K562 (cell line): ENCODE results near the gene TMC4. TPM values are rescaled to one million over a fixed set of nuclear protein-coding genes. Genes with fewer than 3 reads are reported as not detected.

ENCODE experiments used
- ATF7 ChIP-seq: fragments of 450-650 bp; IDR thresholded peaks from 2 replicates; pipeline ENCODE4 v1.7.1; 2014; ENCODE audit warnings: mild to moderate bottlenecking, moderate library complexity
- EP400 ChIP-seq: fragments of 450-650 bp; IDR thresholded peaks from 2 replicates; pipeline ENCODE4 v1.6.1; 2017; ENCODE audit warnings: antibody characterized with exemption, mild to moderate bottlenecking, moderate library complexity
- FOXP4 ChIP-seq: sonication (generic); formaldehyde crosslinking; IDR thresholded peaks from 2 replicates; pipeline ENCODE4 v1.8.0; 2022; ENCODE audit warnings: mild to moderate bottlenecking, missing genetic modification reagents, borderline replicate concordance
- HINFP ChIP-seq: fragments of 450-650 bp; conservative IDR thresholded peaks from 2 replicates; pipeline ENCODE4 v1.6.1; 2016; ENCODE audit warnings: missing genetic modification characterization, low read depth, mild to moderate bottlenecking, control low read depth, missing compliant biosample characterization
- KDM2B ChIP-seq: fragments of 250-450 bp; sonication (Bioruptor Pico); IDR thresholded peaks from 2 replicates; pipeline ENCODE4 v1.8.0; 2021; ENCODE audit warnings: mild to moderate bottlenecking, moderate library complexity
- MAZ ChIP-seq, 2 experiments: fragments of 450-650 bp in 1 of 2; sonication (generic) in 1 of 2; formaldehyde crosslinking; IDR thresholded peaks in 1 of 2; conservative IDR thresholded peaks in 1 of 2; 2 replicates each; pipeline versions ENCODE4 v1.4.0 to v1.5.0; 2020; ENCODE audit warnings: mild to moderate bottlenecking in 1 of 2, missing genetic modification reagents in 1 of 2
- NR1H2 ChIP-seq: sonication (generic); formaldehyde crosslinking; IDR thresholded peaks from 2 replicates; pipeline ENCODE4 v1.4.0; 2020; ENCODE audit warnings: mild to moderate bottlenecking, missing genetic modification reagents
- NR2C2 ChIP-seq, 2 experiments: fragments of 200-800 bp in 1 of 2; sonication (Bioruptor generic) in 1 of 2; sonication (generic) in 1 of 2; formaldehyde crosslinking in 1 of 2; IDR thresholded peaks; 2 replicates each; pipeline versions ENCODE4 v1.6.1 to v1.8.0; 2016 to 2022; ENCODE audit warnings: mild to moderate bottlenecking in 1 of 2, missing compliant biosample characterization in 1 of 2, missing genetic modification characterization in 1 of 2, missing genetic modification reagents in 1 of 2
- TBP ChIP-seq: optimal IDR thresholded peaks from 2 replicates; pipeline ENCODE3; 2011; ENCODE audit warnings: low read depth, low read length, improper control_type of control experiment
- ZNF431 ChIP-seq: sonication (generic); formaldehyde crosslinking; IDR thresholded peaks from 2 replicates; pipeline ENCODE4 v1.8.0; 2022; ENCODE audit warnings: mild to moderate bottlenecking, missing genetic modification reagents
- ZNF655 ChIP-seq: fragments of 250-450 bp; sonication (Bioruptor Pico); IDR thresholded peaks from 2 replicates; pipeline ENCODE4 v1.5.0; 2021
- polyA plus RNA-seq, 8 experiments: library from polyadenylated mRNA; depleted of rRNA in 4 of 8; stranded (reverse) in 5 of 8; unstranded in 3 of 8; fragments of >200 nt; fragmentation: Nextera tagmentation in 2 of 8; fragmentation: Illumina TruSeq in 1 of 8; extraction: Ambion mirVana in 2 of 8; extraction: Trizol in 1 of 8; gene quantifications; 2 replicates each; pipeline versions ENCODE4 v1.2.1 to v1.2.3, GENCODE V29; 2011 to 2014; ENCODE audit warnings: inconsistent platforms in 1 of 8, missing spikeins in 1 of 8
- total RNA-seq, 7 experiments: library from RNA; depleted of rRNA in 6 of 7; stranded (reverse); fragments of >200 nt in 6 of 7; fragmentation: Illumina TruSeq in 2 of 7; extraction: Trizol in 2 of 7; gene quantifications; 2 replicates each; pipeline versions ENCODE4 v1.2.1 to v1.2.3, GENCODE V29; 2011 to 2021; ENCODE audit warnings: low replicate concordance in 1 of 7
- TF ChIP-seq, protein P1 (sequence below): sonication (generic); formaldehyde crosslinking; IDR thresholded peaks from 2 replicates; pipeline ENCODE4 v1.8.0; 2023; ENCODE audit warnings: missing genetic modification reagents, mild to moderate bottlenecking, borderline replicate concordance

Gene TMC4
- total and polyA plus RNA-seq, 9 of the 15 experiments (the other 6 are each of a cell fraction or from before 2014, with no cell fraction given): 0.12 to 0.79 (median 0.36) TPM; not detected in 2

DNA sequence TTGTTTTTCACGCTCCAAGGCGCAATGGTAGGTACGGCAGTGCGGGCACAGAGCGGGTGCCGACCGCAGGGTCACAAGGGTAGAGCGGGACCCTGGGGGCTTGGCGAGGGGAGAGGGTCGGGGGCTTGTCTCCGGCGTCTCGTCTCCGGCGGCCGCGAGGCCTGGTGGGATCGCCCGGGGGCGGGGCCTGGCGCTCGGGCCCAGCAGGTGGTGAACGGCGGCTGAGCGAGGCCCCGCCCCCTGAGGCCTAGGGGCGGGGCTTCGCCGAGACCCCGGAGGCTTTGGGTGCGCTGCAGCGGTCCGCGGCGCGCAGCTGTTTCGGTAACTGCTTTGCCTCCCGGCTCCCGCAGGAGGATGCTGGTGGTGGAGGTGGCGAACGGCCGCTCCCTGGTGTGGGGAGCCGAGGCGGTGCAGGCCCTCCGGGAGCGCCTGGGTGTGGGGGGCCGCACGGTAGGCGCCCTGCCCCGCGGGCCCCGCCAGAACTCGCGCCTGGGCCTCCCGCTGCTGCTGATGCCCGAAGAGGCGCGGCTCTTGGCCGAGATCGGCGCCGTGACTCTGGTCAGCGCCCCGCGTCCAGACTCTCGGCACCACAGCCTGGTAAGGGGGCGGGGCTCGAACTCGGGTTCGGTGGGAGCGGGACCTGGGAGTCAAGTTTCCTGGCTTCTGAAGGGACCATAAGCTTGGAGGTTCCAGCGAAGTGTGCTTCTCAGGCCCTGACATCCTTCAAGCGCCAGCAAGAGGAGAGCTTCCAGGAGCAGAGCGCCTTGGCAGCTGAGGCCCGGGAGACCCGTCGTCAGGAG, 18.3 kb upstream of the TMC4 start, which contains the start of gene TSEN34 (continued):
- no peak for TF ChIP-seq EP400
- TF ChIP-seq ATF7: peak; percentile 79
- TF ChIP-seq, protein P1, sequence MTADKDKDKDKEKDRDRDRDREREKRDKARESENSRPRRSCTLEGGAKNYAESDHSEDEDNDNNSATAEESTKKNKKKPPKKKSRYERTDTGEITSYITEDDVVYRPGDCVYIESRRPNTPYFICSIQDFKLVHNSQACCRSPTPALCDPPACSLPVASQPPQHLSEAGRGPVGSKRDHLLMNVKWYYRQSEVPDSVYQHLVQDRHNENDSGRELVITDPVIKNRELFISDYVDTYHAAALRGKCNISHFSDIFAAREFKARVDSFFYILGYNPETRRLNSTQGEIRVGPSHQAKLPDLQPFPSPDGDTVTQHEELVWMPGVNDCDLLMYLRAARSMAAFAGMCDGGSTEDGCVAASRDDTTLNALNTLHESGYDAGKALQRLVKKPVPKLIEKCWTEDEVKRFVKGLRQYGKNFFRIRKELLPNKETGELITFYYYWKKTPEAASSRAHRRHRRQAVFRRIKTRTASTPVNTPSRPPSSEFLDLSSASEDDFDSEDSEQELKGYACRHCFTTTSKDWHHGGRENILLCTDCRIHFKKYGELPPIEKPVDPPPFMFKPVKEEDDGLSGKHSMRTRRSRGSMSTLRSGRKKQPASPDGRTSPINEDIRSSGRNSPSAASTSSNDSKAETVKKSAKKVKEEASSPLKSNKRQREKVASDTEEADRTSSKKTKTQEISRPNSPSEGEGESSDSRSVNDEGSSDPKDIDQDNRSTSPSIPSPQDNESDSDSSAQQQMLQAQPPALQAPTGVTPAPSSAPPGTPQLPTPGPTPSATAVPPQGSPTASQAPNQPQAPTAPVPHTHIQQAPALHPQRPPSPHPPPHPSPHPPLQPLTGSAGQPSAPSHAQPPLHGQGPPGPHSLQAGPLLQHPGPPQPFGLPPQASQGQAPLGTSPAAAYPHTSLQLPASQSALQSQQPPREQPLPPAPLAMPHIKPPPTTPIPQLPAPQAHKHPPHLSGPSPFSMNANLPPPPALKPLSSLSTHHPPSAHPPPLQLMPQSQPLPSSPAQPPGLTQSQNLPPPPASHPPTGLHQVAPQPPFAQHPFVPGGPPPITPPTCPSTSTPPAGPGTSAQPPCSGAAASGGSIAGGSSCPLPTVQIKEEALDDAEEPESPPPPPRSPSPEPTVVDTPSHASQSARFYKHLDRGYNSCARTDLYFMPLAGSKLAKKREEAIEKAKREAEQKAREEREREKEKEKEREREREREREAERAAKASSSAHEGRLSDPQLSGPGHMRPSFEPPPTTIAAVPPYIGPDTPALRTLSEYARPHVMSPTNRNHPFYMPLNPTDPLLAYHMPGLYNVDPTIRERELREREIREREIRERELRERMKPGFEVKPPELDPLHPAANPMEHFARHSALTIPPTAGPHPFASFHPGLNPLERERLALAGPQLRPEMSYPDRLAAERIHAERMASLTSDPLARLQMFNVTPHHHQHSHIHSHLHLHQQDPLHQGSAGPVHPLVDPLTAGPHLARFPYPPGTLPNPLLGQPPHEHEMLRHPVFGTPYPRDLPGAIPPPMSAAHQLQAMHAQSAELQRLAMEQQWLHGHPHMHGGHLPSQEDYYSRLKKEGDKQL: 0 out of 2 replicates have a peak, but pooled peaks have one; percentile 25
- TF ChIP-seq FOXP4 (CRISPR knock-in tag): peak; percentile 32; the same call in 1 of the 2 replicates
- peak; percentile 60; the same call in 1 of the 2 replicates for TF ChIP-seq HINFP (tag)
- TF ChIP-seq NR2C2 (CRISPR knock-in tag; IDR thresholded peaks at IDR 0.05): 0 out of 2 replicates have a peak, but pooled peaks have one; percentile 38
- no peak for TF ChIP-seq NR2C2 (tag; IDR thresholded peaks at IDR 0.05)
- peak; percentile 42 for TF ChIP-seq TBP
- TF ChIP-seq KDM2B: peak; percentile 91; the same call in 1 of the 2 replicates
- 0 out of 4 replicates have a peak, but pooled peaks of 1 of the 2 experiments have one; percentile 62 for TF ChIP-seq MAZ (CRISPR knock-in tag; conservative IDR thresholded peaks at IDR 0.05 in 1 of 2, IDR thresholded peaks at IDR 0.05 in 1 of 2)
- 0 out of 2 replicates have a peak, but pooled peaks have one; percentile 74 for TF ChIP-seq NR1H2 (CRISPR knock-in tag)
- TF ChIP-seq ZNF655: no peak
- 0 out of 2 replicates have a peak, but pooled peaks have one; percentile 30 for TF ChIP-seq ZNF431 (CRISPR knock-in tag)
